ENCODE measurements around the gene SCUBE1.

GRCh38 chr22:43344520-43344787, 1.3 kb upstream of the SCUBE1 start:
- TF ChIP-seq CTCF (conservative IDR thresholded peaks at IDR 0.05) (no peak), EZH2 (IDR thresholded peaks at IDR 0.05; ENCODE audit: low read depth) (no peak)

Measured in PC-9 (cell line).